Nephron (organoid): Measurements from ENCODE around the gene BCO1.

ENCODE experiments used
- H3K27ac Mint-ChIP-seq, 3 experiments: 2 replicates each; pipeline ENCODE4 v1.8.0; 2020; ENCODE audit warnings: mixed read lengths in 3 of 3, mild to moderate bottlenecking in 2 of 3, moderate library complexity in 1 of 3
- H3K27me3 Mint-ChIP-seq: 2 replicates; pipeline ENCODE4 v1.8.0; 2021; ENCODE audit warnings: low read depth, mild to moderate bottlenecking, moderate library complexity, mixed read lengths
- H3K36me3 Mint-ChIP-seq: 2 replicates; pipeline ENCODE4 v1.8.0; 2020; ENCODE audit warnings: low read depth, mixed read lengths
- H3K4me1 Mint-ChIP-seq: 2 replicates; pipeline ENCODE4 v1.8.0; 2020; ENCODE audit warnings: mixed read lengths
- H3K4me3 Mint-ChIP-seq, 3 experiments: 2 replicates each; pipeline ENCODE4 v1.8.0; 2020; ENCODE audit warnings: mild to moderate bottlenecking in 3 of 3, mixed read lengths in 3 of 3, moderate library complexity in 2 of 3
- H3K9me3 Mint-ChIP-seq: 2 replicates; pipeline ENCODE4 v1.8.0; 2020; ENCODE audit warnings: mixed read lengths
- TF ChIP-seq, protein P1 (sequence below), 3 experiments: fragments of 200-600 bp; sonication (generic); IDR thresholded peaks; one replicate each; pipeline ENCODE4 v1.5.0; 2021; ENCODE audit warnings: antibody characterized with exemption in 3 of 3; ENCODE audit not compliant: unreplicated experiment in 3 of 3

Gene BCO1

DNA sequence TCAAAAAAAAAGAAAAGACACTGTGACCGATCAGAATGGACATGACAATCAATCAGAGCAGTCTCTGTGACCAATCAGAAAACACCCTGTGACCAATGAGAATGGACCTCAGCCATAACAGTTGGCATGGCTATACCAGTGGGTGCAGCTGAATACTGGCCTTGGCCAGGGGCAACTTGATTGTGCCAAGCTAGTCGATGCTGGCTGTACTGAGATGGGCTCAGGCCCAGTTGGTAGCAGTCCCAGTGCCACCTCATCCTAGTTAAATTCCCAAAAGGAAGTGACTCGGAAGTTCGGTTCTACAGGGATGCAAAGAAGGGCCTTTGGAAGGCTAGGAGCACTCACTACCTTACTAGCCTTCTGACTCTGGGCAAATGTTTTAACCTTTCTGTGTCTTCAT lies 37.2 kb upstream of the BCO1 start:
- H3K36me3 Mint-ChIP-seq, result no peaks in the 10 kb centered on the region
- H3K4me3 Mint-ChIP-seq, result no peak overlapping the region
- H3K4me1 Mint-ChIP-seq, result peaks cover 7% of the 10 kb centered on the region
- H3K27me3 Mint-ChIP-seq, result peaks cover 10% of the 10 kb centered on the region
- H3K27ac Mint-ChIP-seq, result no peak overlapping the region
- H3K9me3 Mint-ChIP-seq, result no peaks in the 10 kb centered on the region
- TF ChIP-seq, protein P1, sequence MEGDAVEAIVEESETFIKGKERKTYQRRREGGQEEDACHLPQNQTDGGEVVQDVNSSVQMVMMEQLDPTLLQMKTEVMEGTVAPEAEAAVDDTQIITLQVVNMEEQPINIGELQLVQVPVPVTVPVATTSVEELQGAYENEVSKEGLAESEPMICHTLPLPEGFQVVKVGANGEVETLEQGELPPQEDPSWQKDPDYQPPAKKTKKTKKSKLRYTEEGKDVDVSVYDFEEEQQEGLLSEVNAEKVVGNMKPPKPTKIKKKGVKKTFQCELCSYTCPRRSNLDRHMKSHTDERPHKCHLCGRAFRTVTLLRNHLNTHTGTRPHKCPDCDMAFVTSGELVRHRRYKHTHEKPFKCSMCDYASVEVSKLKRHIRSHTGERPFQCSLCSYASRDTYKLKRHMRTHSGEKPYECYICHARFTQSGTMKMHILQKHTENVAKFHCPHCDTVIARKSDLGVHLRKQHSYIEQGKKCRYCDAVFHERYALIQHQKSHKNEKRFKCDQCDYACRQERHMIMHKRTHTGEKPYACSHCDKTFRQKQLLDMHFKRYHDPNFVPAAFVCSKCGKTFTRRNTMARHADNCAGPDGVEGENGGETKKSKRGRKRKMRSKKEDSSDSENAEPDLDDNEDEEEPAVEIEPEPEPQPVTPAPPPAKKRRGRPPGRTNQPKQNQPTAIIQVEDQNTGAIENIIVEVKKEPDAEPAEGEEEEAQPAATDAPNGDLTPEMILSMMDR (IDR thresholded peaks at IDR 0.05; ENCODE audit: unreplicated experiment in 3 of 3), result no peak

DNA sequence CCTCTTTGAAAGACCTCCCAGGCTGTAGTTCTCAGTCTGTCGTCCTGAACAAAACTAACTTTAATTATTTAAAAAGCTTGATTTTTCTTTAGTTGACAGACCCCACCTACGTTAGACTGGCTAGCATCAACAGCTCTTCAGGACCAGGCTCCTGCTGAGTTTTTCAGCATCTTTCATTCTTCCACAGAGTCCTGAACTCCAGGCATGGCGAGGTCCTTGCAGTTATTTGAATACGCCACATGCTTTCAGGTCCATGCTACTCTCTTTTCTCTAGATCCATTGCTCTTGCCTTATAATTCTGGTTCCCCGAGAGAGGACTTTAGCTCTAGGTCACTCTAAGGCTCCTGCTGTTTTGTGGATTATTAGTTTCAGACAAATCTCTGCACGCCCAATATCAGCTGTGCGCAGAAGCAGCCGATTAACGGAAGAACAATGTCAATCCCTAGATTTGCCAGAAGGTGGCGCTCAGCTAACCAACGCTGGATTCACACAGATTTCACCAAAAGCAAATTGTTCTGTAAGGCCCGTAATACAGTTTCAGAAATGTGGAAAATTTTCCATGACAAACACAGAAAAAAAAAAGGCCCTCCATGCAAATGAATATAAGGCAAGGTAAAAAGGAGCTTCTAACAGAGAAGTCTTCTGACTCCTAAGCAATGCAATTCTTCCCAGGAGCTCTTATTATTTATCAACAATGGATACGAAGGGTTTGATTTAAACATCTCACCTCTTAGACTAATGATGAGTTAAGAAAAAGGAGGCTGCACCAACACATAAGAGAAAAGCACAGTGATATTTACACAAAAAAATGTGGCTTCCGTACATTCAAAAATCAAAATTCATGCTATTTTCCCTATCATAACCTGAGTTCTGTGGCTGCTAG lies 33.5 kb upstream of the BCO1 start:
- H3K36me3 Mint-ChIP-seq, result no peaks in the 10 kb centered on the region
- no peak overlapping the region for H3K4me3 Mint-ChIP-seq
- no peaks in the 10 kb centered on the region for H3K9me3 Mint-ChIP-seq
- H3K27ac Mint-ChIP-seq, result peak overlapping the region in 1 of 3 experiments; percentile 62
- TF ChIP-seq, protein P1 (IDR thresholded peaks at IDR 0.05; ENCODE audit: unreplicated experiment in 3 of 3), result peak; percentile 65 to 73 (median 65)
- peaks cover 7% of the 10 kb centered on the region for H3K4me1 Mint-ChIP-seq
- peaks cover 19% of the 10 kb centered on the region for H3K27me3 Mint-ChIP-seq

- TF ChIP-seq, protein P1 (IDR thresholded peaks at IDR 0.05; ENCODE audit: unreplicated experiment in 3 of 3), result no peak
- peaks cover 7% of the 10 kb centered on the region for H3K4me1 Mint-ChIP-seq
- H3K27ac Mint-ChIP-seq, result no peak overlapping the region
- H3K36me3 Mint-ChIP-seq, result no peaks in the 10 kb centered on the region
- H3K4me3 Mint-ChIP-seq, result no peak overlapping the region
- H3K9me3 Mint-ChIP-seq, result no peaks in the 10 kb centered on the region
- peaks cover 28% of the 10 kb centered on the region for H3K27me3 Mint-ChIP-seq
Observed at GRCh38 chr16:81207076-81207475, 31.4 kb upstream of the BCO1 start.

DNA sequence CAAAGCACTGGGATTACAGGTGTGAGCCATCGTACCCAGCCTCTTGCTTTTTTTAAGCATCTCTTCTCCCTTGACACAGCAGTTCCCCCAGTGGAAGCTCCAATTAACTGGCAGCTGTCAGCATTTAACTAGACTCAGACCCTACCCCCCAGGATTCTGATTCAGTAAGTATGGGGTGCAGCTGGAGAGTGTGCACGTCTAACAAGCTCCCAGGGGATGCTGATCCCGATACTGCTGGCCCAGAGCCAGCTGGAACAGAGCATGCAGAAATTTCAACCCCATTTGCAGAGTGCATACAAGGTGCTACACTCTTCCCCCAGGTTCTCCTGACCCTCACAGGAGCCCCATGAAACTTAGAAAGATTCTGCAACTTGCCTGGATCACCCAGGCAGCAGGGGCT lies 27.7 kb upstream of the BCO1 start:
- Mint-ChIP-seq H3K4me1 (no peaks in the 10 kb centered on the region), H3K9me3 (no peaks in the 10 kb centered on the region), H3K36me3 (no peaks in the 10 kb centered on the region), H3K27me3 (peaks cover 26% of the 10 kb centered on the region), H3K27ac (no peak overlapping the region), H3K4me3 (no peak overlapping the region)
- TF ChIP-seq, protein P1 (IDR thresholded peaks at IDR 0.05; ENCODE audit: unreplicated experiment in 3 of 3), result no peak

- Mint-ChIP-seq H3K36me3 (no peaks in the 10 kb centered on the region), H3K4me3 (no peak overlapping the region), H3K27me3 (peaks cover 19% of the 10 kb centered on the region), H3K9me3 (no peaks in the 10 kb centered on the region), H3K27ac (no peak overlapping the region), H3K4me1 (no peaks in the 10 kb centered on the region)
- TF ChIP-seq, protein P1 (IDR thresholded peaks at IDR 0.05; ENCODE audit: unreplicated experiment in 3 of 3), result no peak
Observed at GRCh38 chr16:81212830-81213465, 25.5 kb upstream of the BCO1 start.
